Measurements from ENCODE around the gene TRDN. TPM values are rescaled to one million over a fixed set of nuclear protein-coding genes. Genes with fewer than 3 reads are reported as not detected.

Gene TRDN
- not detected for total RNA-seq

- Histone ChIP-seq H3K36me3 (no peaks in the 10 kb centered on the region), H3K4me1 (no peaks in the 10 kb centered on the region), H3K27me3 (no peaks in the 10 kb centered on the region), H3K9me3 (no peaks in the 10 kb centered on the region), H3K27ac (no peak within 1 kb of the TSS), H3K4me3 (no peak within 1 kb of the TSS)
- intact Hi-C loops (cut with DNase I), result no loop called here
- TF ChIP-seq POLR2A (IDR thresholded peaks at IDR 0.05), result no peak
- TF ChIP-seq, protein P1, sequence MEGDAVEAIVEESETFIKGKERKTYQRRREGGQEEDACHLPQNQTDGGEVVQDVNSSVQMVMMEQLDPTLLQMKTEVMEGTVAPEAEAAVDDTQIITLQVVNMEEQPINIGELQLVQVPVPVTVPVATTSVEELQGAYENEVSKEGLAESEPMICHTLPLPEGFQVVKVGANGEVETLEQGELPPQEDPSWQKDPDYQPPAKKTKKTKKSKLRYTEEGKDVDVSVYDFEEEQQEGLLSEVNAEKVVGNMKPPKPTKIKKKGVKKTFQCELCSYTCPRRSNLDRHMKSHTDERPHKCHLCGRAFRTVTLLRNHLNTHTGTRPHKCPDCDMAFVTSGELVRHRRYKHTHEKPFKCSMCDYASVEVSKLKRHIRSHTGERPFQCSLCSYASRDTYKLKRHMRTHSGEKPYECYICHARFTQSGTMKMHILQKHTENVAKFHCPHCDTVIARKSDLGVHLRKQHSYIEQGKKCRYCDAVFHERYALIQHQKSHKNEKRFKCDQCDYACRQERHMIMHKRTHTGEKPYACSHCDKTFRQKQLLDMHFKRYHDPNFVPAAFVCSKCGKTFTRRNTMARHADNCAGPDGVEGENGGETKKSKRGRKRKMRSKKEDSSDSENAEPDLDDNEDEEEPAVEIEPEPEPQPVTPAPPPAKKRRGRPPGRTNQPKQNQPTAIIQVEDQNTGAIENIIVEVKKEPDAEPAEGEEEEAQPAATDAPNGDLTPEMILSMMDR (IDR thresholded peaks at IDR 0.05), result no peak
- DNase-seq, result no peak
- WGBS, 2 donors, result 42 to 60% methylated on average over 3 of the region's 3 CpGs
Measured at GRCh38 chr6:123636782-123637181, at the start of gene TRDN. Gene TRDN (minus strand): TSS chr6:123636950. CDS start chr6:123636775, 175 bp downstream.

DNA sequence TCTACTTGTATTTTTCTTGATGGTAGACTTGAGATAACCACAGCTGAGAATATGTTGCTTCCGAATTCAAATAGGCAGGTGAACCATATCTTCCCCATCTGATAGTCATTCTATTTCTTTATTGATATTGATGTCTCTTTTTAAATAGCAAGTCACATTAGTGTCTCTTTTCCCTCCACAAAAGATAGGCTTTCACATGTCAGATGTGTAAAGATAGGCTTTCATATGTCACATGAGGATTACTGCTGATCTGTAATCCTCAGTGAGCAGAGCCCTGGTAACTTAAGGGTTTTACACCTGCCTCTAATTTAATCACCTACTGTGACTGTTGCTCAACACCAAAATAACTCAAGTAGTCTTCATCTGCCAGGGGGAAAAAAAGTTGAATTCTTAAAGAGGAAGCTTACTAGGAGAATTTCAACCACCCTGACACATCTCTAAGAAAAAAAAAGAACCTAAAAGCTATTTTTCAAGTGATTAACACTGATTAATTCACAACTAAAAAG is 45.3 kb upstream of the TRDN start:
- Histone ChIP-seq H3K4me1 (no peaks in the 10 kb centered on the region), H3K27me3 (no peaks in the 10 kb centered on the region), H3K27ac (no peak overlapping the region), H3K36me3 (no peaks in the 10 kb centered on the region), H3K4me3 (no peak overlapping the region), H3K9me3 (no peaks in the 10 kb centered on the region)
- WGBS, 2 donors, result 65 to 72% methylated on average over 1 of the region's 1 CpG
- intact Hi-C loops (cut with DNase I), result no loop called here
- TF ChIP-seq, protein P1 (IDR thresholded peaks at IDR 0.05), result no peak
- no peak for TF ChIP-seq POLR2A (IDR thresholded peaks at IDR 0.05)
- no peak for DNase-seq

GRCh38 chr6:123677897-123678296 is 41.1 kb upstream of the TRDN start:
- TF ChIP-seq, protein P1 (IDR thresholded peaks at IDR 0.05), result no peak
- no peak for TF ChIP-seq POLR2A (IDR thresholded peaks at IDR 0.05)
- Histone ChIP-seq H3K27ac (no peak overlapping the region), H3K27me3 (no peaks in the 10 kb centered on the region), H3K9me3 (no peaks in the 10 kb centered on the region), H3K4me1 (no peaks in the 10 kb centered on the region), H3K4me3 (no peak overlapping the region), H3K36me3 (no peaks in the 10 kb centered on the region)
- no peak for DNase-seq
- 75 to 90% methylated on average over 4 of the region's 4 CpGs for WGBS, 2 donors
- intact Hi-C loops (cut with DNase I), result no loop called here

GRCh38 chr6:123676793-123677192 is 40.0 kb upstream of the TRDN start:
- 74 to 93% methylated on average over 1 of the region's 1 CpG for WGBS, 2 donors
- no peaks in the 10 kb centered on the region for H3K27me3 ChIP-seq
- H3K27ac ChIP-seq, result no peak overlapping the region
- no peaks in the 10 kb centered on the region for H3K9me3 ChIP-seq
- DNase-seq, result no peak
- H3K36me3 ChIP-seq, result no peaks in the 10 kb centered on the region
- intact Hi-C loops (cut with DNase I), result no loop called here
- TF ChIP-seq POLR2A (IDR thresholded peaks at IDR 0.05), result no peak
- TF ChIP-seq, protein P1 (IDR thresholded peaks at IDR 0.05), result no peak
- no peaks in the 10 kb centered on the region for H3K4me1 ChIP-seq
- no peak overlapping the region for H3K4me3 ChIP-seq

DNA sequence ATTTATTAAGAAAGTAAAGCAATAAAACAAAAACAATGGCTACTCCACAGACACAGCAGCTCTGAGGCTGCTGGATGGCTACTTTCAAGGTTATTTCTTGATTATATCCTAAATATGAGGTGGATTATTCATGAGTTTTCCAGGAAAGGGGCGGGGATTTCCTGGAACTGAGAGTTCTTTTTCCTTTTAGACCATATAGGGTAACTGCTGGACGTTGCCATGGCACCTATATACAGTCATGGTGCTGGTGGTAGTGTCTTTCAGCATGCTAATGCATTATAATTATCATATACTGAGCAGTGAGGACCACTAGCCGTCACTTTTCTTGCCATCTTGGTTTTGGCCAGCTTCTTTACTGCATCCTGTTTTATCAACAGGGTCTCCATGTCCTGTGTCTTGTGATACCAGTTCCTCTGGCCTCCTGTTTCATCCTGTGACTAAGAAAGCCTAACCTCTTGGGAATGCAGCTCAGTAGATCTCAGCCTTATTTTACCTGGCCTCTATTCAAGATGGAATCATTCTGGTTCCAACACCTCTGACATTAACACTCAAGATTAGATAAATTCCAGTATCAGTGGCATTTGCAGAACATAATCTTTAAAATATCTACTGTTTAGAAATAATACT is 32.3 kb upstream of the TRDN start:
- H3K27ac ChIP-seq, result no peak overlapping the region
- H3K9me3 ChIP-seq, result no peaks in the 10 kb centered on the region
- 56 to 57% methylated on average over 3 of the region's 3 CpGs for WGBS, 2 donors
- H3K4me1 ChIP-seq, result no peaks in the 10 kb centered on the region
- intact Hi-C loops (cut with DNase I), result no loop called here
- DNase-seq, result no peak
- no peaks in the 10 kb centered on the region for H3K36me3 ChIP-seq
- H3K27me3 ChIP-seq, result no peaks in the 10 kb centered on the region
- H3K4me3 ChIP-seq, result no peak overlapping the region
- TF ChIP-seq POLR2A (IDR thresholded peaks at IDR 0.05), result no peak
- TF ChIP-seq, protein P1 (IDR thresholded peaks at IDR 0.05), result no peak

All from esophagus squamous epithelium (tissue), 5 donors.